GM12878 (cell line): Measurements from ENCODE around the gene ZFAND2B. TPM values are rescaled to one million over a fixed set of nuclear protein-coding genes. Genes with fewer than 3 reads are reported as not detected.

Experiments used
- ATAC-seq: fragments of 200-7000 bp; cut with Tn5 transposase; 3 replicates; pipeline ENCODE4 v1.9.1; 2020; ENCODE audit warnings: mild to moderate bottlenecking, moderate library complexity
- BruUV-seq: library from RNA; stranded (reverse); fragments of 400-500 nt; replicated peaks from 2 replicates; lab custom pipeline; 2021; lab: Mats Ljungman, UMichigan
- CTCF ChIA-PET: fragments of 300-600 bp; sonication (Branson Sonifier 250); formaldehyde crosslinking; extraction: SDS; loops from one replicate; lab custom pipeline; 2021; ENCODE audit warnings: inconsistent platforms; lab: Yijun Ruan, JAX
- POLR2A ChIA-PET: fragments of 350-600 bp; formaldehyde crosslinking; extraction: SDS; loops from one replicate; lab custom pipeline; 2021; ENCODE audit warnings: inconsistent platforms; lab: Charles Lee
- RAD21 ChIA-PET: fragments of 300-600 bp; sonication (Branson Sonifier 250); formaldehyde crosslinking; loops from one replicate; lab custom pipeline; 2023; ENCODE audit warnings: antibody characterized with exemption; ENCODE audit not compliant: unreplicated experiment; lab: Charles Lee
- SMC1A ChIA-PET: fragments of 300-600 bp; sonication (Branson Sonifier 250); formaldehyde crosslinking; loops from one replicate; lab custom pipeline; 2023; ENCODE audit not compliant: unreplicated experiment, uncharacterized antibody; lab: Charles Lee
- DNase-seq: peaks from one replicate; pipeline ENCODE4 v3.0.0-alpha.2; 2011; ENCODE audit warnings: low read depth, low spot score
- FAIRE-seq: peaks from 3 replicates; lab custom pipeline; 2011; peaks lifted over from hg19 to GRCh38; lab: Jason Lieb, UNC
- H2AFZ ChIP-seq: 2 replicates; pipeline ENCODE4 v1.6.0; 2011; ENCODE audit warnings: low read depth, low read length, control low read depth; ENCODE audit not compliant: control insufficient read depth
- H3K27ac ChIP-seq: 2 replicates; pipeline ENCODE4 v1.5.1; 2011; ENCODE audit warnings: control low read depth; ENCODE audit not compliant: control insufficient read depth, insufficient read depth
- H3K27me3 ChIP-seq, 2 experiments: replicated peaks in 1 of 2; 2 replicates each; pipeline versions ENCODE4 v1.6.0 to v1.6.1; 2011; ENCODE audit warnings: low read length in 1 of 2; ENCODE audit not compliant: control insufficient read depth in 2 of 2, insufficient read depth in 2 of 2
- H3K36me3 ChIP-seq, 2 experiments: 2 replicates each; pipeline ENCODE4 v1.5.1; 2011; ENCODE audit warnings: low read length in 1 of 2; ENCODE audit not compliant: control insufficient read depth in 2 of 2, insufficient read depth in 2 of 2
- H3K4me1 ChIP-seq: 2 replicates; pipeline ENCODE4 v1.6.1; 2011; ENCODE audit warnings: mild to moderate bottlenecking, low read length, moderate library complexity, mixed read lengths; ENCODE audit not compliant: control insufficient read depth, insufficient read depth
- H3K4me2 ChIP-seq: 2 replicates; pipeline ENCODE4 v1.6.0; 2011; ENCODE audit warnings: control low read depth; ENCODE audit not compliant: control insufficient read depth, insufficient read depth
- H3K4me3 ChIP-seq: fragments of 200-600 bp; sonication (generic); 2 replicates; pipeline ENCODE4 v1.5.1; 2016
- H3K79me2 ChIP-seq: 2 replicates; pipeline ENCODE4 v1.6.0; 2011; ENCODE audit warnings: low read length; ENCODE audit not compliant: control insufficient read depth, insufficient read depth
- H3K9ac ChIP-seq: 2 replicates; pipeline ENCODE4 v1.8.0; 2011; ENCODE audit warnings: low read length, control low read depth, mixed read lengths; ENCODE audit not compliant: control insufficient read depth, insufficient read depth
- H3K9me3 ChIP-seq: replicated peaks from 3 replicates; pipeline ENCODE4 v1.5.1; 2011; ENCODE audit warnings: mild to moderate bottlenecking, low read length; ENCODE audit not compliant: control insufficient read depth, insufficient read depth
- H4K20me1 ChIP-seq: 2 replicates; pipeline ENCODE4 v1.6.0; 2011; ENCODE audit not compliant: control insufficient read depth, insufficient read depth
- DPF2 ChIP-seq: fragments of 450-650 bp; IDR thresholded peaks from 2 replicates; pipeline ENCODE4 v1.6.1; 2017; ENCODE audit warnings: mild to moderate bottlenecking
- KDM1A ChIP-seq: fragments of 200-600 bp; sonication (generic); IDR thresholded peaks from 2 replicates; pipeline ENCODE4 v1.6.1; 2016; ENCODE audit warnings: borderline replicate concordance
- MYB ChIP-seq: fragments of 150-350 bp; IDR thresholded peaks from 2 replicates; pipeline ENCODE4 v1.6.1; 2014; ENCODE audit warnings: mild to moderate bottlenecking, low read depth, low read length, borderline replicate concordance
- MYC ChIP-seq: IDR thresholded peaks from 2 replicates; pipeline ENCODE4 v1.6.1; 2011; ENCODE audit warnings: mild to moderate bottlenecking, low read length, moderate library complexity, inconsistent platforms; ENCODE audit not compliant: insufficient read depth, insufficient replicate concordance, insufficient read length, severe bottlenecking
- SPI1 ChIP-seq: IDR thresholded peaks from 2 replicates; pipeline ENCODE4 v1.6.1; 2011; ENCODE audit warnings: low read depth, mild to moderate bottlenecking, low read length, moderate library complexity, borderline replicate concordance; ENCODE audit not compliant: insufficient read depth
- YY1 ChIP-seq: IDR thresholded peaks from 2 replicates; pipeline ENCODE4 v1.6.1; 2011; ENCODE audit warnings: low read depth, mild to moderate bottlenecking, low read length
- ZBED1 ChIP-seq: IDR thresholded peaks from 2 replicates; pipeline ENCODE4 v1.6.1; 2016; ENCODE audit warnings: borderline replicate concordance
- ZNF207 ChIP-seq: fragments of 450-650 bp; IDR thresholded peaks from 2 replicates; pipeline ENCODE4 v1.6.1; 2014; ENCODE audit warnings: antibody characterized with exemption, mild to moderate bottlenecking, borderline replicate concordance
- ZZZ3 ChIP-seq: IDR thresholded peaks from 2 replicates; pipeline ENCODE4 v1.6.1; 2011; ENCODE audit warnings: low read depth; ENCODE audit not compliant: control insufficient read depth, insufficient read length
- WGBS: methylation state at CpG from one replicate; pipeline ENCODE4 v1.1.6; 2016; ENCODE audit warnings: low lambda C conversion rate; ENCODE audit not compliant: insufficient replicate concordance, insufficient coverage; ENCODE audit errors: missing lambda C conversion rate; 5-methylcytosine and 5-hydroxymethylcytosine counted together
- in situ Hi-C: fragments of 300-500 bp; cut with MboI; formaldehyde crosslinking; loops from 9 replicates; pipeline ENCODE4 v1.14.3; 2018; ENCODE audit warnings: mixed read lengths
- intact Hi-C: fragments of 100-400 bp; cut with micrococcal nuclease; formaldehyde crosslinking; loops from one replicate; pipeline ENCODE4 v1.14.2; 2022; ENCODE audit not compliant: unreplicated experiment
- polyA plus RNA-seq, 11 experiments: library from polyadenylated mRNA; depleted of rRNA in 4 of 11; unstranded in 6 of 11; stranded (reverse) in 5 of 11; fragments of >200 nt; fragmentation: Nextera tagmentation in 4 of 11; fragmentation: Illumina TruSeq in 1 of 11; extraction: Ambion mirVana in 4 of 11; extraction: Trizol in 1 of 11; gene quantifications; 1 replicate in 1 of 11; 2 replicates in 10 of 11; pipeline versions ENCODE4 v1.2.1 to v1.2.3, GENCODE V29; 2011 to 2016; ENCODE audit warnings: inconsistent platforms in 2 of 11, missing spikeins in 2 of 11, low read depth in 1 of 11
- total RNA-seq, 4 experiments: library from RNA; depleted of rRNA in 3 of 4; stranded (reverse); fragments of >200 nt in 3 of 4; fragmentation: Illumina TruSeq in 1 of 4; extraction: Trizol in 1 of 4; gene quantifications; 2 replicates each; pipeline versions ENCODE4 v1.2.1 to v1.2.3, GENCODE V29; 2013 to 2021
- TF ChIP-seq, protein P1 (sequence below): IDR thresholded peaks from 2 replicates; pipeline ENCODE4 v1.6.1; 2011; ENCODE audit warnings: mild to moderate bottlenecking, low read depth, low read length, moderate library complexity; ENCODE audit not compliant: insufficient replicate concordance
- TF ChIP-seq, protein P2 (sequence below): fragments of 450-650 bp; IDR thresholded peaks from 2 replicates; pipeline ENCODE4 v1.6.1; 2018; ENCODE audit warnings: borderline replicate concordance, mild to moderate bottlenecking; ENCODE audit not compliant: partially characterized antibody
- TF ChIP-seq, protein P3 (sequence below): fragments of 450-650 bp; formaldehyde crosslinking; IDR thresholded peaks from 2 replicates; pipeline ENCODE4 v1.4.0; 2020; ENCODE audit warnings: mild to moderate bottlenecking, moderate library complexity

Gene ZFAND2B
- total and polyA plus RNA-seq, 10 of the 15 experiments (the other 5 are each of a cell fraction or from before 2014, with no cell fraction given): 5.4 to 28.1 (median 22.4) TPM

DNA sequence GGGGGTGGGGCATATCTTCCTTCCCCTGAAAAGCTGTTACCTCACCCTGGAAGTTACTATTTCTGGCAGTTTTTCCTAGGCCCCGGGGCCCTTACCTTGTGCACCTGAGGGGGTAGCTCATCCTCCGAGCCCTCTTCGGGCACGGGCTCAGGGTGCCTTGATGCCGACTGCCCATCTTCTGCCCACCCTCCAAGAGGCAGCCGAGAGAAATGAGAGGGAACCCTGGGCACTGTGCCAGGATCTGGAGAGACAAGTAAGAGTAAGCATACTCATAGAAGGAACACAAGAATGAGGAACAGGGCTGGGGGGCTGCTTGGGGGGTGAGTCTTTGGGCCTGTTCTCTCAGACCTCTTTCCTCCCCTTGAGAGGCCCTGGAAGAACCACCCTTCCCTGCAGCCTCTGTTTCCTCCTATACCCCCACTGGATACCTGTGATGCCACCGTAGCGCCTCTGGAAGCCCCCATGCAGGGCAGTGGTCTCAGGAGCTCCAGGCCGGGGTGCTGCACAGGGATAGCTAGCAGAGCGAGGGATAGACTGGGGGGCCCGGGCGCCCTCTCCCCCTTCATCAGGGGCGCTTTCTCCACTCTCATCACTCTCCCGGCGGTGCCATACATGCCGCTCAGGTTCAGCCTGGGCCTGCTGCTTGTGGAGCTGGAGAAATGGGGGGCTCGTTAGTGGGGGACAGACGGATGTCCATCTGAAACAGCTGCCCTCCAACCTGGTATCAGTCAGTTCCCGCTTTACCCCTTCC lies 14.2 kb downstream of the ZFAND2B start (continued):
- TF ChIP-seq MYC (no peak), KDM1A (no peak), MYB (no peak), DPF2 (no peak)

DNA sequence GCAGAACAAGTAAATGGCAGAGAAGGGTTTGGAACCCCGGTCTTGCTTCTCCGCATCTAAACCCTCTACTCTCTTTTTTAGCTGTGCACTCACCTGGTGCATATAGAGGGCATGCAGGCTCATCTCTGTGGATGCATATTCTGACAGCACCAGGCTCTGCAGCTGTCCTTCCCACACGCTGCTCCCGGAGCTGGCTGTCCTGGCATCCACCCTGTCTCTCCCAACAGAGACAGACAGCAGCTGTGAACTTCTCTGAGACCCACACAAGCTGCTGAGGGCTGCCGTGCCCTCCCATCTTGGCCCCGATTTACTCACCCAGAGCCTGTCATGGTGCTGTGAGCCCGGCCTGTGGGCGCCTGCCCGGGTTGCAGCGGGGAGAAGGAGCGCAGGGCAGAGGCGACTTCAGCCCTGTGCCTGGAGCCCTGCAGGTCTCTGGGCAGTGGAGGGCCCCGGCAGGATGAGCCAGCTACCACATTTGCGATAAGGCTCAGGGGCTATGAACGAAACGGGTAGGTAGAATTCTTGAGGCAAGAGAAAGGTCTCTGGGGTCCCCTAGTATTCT lies 15.5 kb downstream of the ZFAND2B start:
- Histone ChIP-seq H3K27ac (no peak overlapping the region), H3K9me3 (no peaks in the 10 kb centered on the region), H2AFZ (no peak overlapping the region), H3K4me2 (no peak overlapping the region), H3K4me1 (peaks cover 15% of the 10 kb centered on the region), H3K36me3 (peaks cover 14 to 27% of the 10 kb centered on the region in 2 experiments), H4K20me1 (no peaks in the 10 kb centered on the region; the same call in 1 of the 2 replicates), H3K9ac (no peak overlapping the region), H3K4me3 (no peak overlapping the region), H3K79me2 (peaks cover 14% of the 10 kb centered on the region), H3K27me3 (no peaks in the 10 kb centered on the region)
- ChIA-PET RAD21 (no interaction called here), POLR2A (interaction anchor here (0.9 kb wide), 1 partner anchor 27 kb away, joined by 3 read pairs; no protein-coding TSS in a partner anchor), CTCF (no interaction called here), SMC1A (interaction anchor here (1.3 kb wide), 1 partner anchor 23 kb away, joined by 5 read pairs; the partner anchor contains the start of genes GLB1L and STK16)
- no peak for FAIRE-seq
- WGBS: 88% methylated on average over 15 of the region's 16 CpGs
- DNase-seq: no peak
- BruUV-seq: no TSS peak
- intact Hi-C loops (no loop called here), in situ Hi-C loops (no loop called here)
- no peak for ATAC-seq
- TF ChIP-seq, protein P1, sequence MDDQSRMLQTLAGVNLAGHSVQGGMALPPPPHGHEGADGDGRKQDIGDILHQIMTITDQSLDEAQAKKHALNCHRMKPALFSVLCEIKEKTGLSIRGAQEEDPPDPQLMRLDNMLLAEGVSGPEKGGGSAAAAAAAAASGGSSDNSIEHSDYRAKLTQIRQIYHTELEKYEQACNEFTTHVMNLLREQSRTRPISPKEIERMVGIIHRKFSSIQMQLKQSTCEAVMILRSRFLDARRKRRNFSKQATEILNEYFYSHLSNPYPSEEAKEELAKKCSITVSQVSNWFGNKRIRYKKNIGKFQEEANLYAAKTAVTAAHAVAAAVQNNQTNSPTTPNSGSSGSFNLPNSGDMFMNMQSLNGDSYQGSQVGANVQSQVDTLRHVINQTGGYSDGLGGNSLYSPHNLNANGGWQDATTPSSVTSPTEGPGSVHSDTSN: no peak
- no peak for TF ChIP-seq ZNF207
- no peak for TF ChIP-seq ZZZ3
- TF ChIP-seq, protein P2, sequence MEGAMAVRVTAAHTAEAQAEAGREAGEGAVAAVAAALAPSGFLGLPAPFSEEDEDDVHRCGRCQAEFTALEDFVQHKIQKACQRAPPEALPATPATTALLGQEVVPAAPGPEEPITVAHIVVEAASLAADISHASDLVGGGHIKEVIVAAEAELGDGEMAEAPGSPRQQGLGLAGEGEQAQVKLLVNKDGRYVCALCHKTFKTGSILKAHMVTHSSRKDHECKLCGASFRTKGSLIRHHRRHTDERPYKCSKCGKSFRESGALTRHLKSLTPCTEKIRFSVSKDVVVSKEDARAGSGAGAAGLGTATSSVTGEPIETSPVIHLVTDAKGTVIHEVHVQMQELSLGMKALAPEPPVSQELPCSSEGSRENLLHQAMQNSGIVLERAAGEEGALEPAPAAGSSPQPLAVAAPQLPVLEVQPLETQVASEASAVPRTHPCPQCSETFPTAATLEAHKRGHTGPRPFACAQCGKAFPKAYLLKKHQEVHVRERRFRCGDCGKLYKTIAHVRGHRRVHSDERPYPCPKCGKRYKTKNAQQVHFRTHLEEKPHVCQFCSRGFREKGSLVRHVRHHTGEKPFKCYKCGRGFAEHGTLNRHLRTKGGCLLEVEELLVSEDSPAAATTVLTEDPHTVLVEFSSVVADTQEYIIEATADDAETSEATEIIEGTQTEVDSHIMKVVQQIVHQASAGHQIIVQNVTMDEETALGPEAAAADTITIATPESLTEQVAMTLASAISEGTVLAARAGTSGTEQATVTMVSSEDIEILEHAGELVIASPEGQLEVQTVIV: no peak
- no peak for TF ChIP-seq YY1
- TF ChIP-seq, protein P3, sequence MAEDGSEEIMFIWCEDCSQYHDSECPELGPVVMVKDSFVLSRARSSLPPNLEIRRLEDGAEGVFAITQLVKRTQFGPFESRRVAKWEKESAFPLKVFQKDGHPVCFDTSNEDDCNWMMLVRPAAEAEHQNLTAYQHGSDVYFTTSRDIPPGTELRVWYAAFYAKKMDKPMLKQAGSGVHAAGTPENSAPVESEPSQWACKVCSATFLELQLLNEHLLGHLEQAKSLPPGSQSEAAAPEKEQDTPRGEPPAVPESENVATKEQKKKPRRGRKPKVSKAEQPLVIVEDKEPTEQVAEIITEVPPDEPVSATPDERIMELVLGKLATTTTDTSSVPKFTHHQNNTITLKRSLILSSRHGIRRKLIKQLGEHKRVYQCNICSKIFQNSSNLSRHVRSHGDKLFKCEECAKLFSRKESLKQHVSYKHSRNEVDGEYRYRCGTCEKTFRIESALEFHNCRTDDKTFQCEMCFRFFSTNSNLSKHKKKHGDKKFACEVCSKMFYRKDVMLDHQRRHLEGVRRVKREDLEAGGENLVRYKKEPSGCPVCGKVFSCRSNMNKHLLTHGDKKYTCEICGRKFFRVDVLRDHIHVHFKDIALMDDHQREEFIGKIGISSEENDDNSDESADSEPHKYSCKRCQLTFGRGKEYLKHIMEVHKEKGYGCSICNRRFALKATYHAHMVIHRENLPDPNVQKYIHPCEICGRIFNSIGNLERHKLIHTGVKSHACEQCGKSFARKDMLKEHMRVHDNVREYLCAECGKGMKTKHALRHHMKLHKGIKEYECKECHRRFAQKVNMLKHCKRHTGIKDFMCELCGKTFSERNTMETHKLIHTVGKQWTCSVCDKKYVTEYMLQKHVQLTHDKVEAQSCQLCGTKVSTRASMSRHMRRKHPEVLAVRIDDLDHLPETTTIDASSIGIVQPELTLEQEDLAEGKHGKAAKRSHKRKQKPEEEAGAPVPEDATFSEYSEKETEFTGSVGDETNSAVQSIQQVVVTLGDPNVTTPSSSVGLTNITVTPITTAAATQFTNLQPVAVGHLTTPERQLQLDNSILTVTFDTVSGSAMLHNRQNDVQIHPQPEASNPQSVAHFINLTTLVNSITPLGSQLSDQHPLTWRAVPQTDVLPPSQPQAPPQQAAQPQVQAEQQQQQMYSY: no peak
- no peak for TF ChIP-seq SPI1
- TF ChIP-seq ZBED1: no peak
